GM19395 (cell line): Measurements from ENCODE around the gene U2AF1L4.
"Not testable (repeated sequence)": the region's sequence is repeated elsewhere in the genome, so short reads cannot be mapped to it uniquely, and the experiment has no call there.

Experiments
- ATAC-seq: cut with Tn5 transposase; IDR thresholded peaks from one replicate; pipeline ENCODE4 v1.9.1; 2021; ENCODE audit warnings: mild to moderate bottlenecking, moderate library complexity; ENCODE audit not compliant: unreplicated experiment

Gene U2AF1L4

DNA sequence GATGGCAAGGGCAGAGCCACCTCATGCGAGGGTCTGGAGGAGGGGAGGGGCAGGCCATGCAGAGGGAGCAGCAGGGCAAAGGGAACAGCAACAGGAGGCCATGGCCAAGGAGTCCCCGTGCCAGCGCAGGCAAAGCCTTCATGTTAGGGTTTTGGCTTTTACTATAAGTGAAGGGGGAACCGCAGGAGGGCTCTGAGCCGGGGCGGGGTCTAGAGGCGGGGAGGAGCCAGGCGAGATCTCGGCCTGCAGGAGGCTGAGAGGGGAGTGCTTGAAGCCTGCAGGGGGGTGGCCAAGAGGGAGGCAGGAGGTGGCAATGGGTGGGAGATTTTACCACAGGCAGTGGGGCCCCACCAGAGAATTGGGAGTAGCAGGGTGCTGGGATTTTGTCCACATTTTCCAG is 36.4 kb upstream of the U2AF1L4 start:
- no peak for ATAC-seq

DNA sequence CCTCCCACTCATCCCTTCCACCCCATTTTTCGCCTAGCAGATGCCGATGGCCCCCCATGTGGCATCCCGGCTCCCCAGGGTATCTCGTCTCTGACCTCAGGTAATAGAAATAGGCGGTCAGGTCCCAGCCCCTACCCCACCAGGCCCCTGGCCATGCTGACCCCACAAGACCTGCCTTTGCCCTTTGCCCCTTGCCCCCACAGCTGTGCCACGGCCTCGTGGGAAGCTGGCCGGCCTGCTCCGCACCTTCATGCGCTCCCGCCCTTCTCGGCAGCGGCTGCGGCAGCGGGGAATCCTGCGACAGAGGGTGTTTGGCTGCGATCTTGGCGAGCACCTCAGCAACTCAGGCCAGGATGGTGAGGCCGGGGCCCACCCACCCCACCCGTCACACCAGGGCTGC is 35.5 kb upstream of the U2AF1L4 start:
- ATAC-seq, result no peak

DNA sequence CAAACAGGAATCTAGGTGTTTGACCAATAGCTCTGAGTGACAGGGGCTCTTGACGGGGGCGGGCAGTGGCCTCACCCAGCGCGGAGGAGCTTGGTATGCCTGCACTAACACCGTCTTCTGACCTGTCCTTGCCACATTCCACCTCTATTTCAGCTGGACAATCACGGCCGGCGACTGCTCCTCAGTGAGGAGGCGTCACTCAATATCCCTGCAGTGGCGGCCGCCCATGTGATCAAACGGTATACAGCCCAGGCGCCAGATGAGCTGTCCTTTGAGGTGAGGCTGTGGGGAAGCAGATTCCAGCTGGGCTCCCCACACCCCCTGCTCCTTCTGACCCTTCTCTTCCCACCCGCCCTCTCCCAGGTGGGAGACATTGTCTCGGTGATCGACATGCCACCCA is 34.8 kb upstream of the U2AF1L4 start:
- ATAC-seq, result no peak

DNA sequence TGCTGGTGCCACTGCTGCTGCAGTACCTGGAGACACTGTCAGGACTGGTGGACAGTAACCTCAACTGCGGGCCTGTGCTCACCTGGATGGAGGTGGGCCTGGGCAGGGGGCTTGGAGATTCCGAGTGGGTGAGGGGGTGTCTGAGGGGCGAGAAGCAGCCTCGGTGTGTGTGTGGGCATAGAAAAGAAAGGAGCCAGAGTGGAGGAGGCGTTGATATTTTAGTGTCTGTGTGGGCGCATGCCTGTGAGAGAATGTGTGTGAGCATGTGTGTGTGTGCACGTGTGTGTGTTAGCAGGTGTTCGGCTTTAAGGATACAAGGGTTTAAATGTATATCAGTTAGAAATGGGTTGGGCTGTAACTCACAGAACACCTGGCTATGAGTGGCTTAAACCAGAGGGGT is 33.8 kb upstream of the U2AF1L4 start:
- ATAC-seq, result no peak

DNA sequence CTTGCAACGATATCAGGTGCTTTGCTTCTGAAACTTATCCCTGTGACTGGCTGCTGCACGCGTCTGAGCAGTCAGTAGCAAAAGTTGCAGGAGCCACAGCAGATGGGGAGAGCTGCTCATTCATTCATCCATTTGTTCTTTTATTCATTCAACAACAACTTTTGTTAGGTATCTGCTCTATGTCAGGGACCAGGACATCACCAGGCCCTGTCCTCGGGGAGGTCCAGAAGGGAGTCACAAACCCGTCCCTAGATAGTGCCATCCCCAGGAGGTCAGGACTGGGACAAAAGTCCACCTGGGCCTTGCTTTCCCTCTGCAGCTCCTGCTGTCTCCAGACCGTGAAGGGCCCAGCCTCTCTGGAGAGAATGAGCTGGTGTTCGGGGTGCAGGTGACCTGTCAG is 32.7 kb upstream of the U2AF1L4 start:
- no peak for ATAC-seq

DNA sequence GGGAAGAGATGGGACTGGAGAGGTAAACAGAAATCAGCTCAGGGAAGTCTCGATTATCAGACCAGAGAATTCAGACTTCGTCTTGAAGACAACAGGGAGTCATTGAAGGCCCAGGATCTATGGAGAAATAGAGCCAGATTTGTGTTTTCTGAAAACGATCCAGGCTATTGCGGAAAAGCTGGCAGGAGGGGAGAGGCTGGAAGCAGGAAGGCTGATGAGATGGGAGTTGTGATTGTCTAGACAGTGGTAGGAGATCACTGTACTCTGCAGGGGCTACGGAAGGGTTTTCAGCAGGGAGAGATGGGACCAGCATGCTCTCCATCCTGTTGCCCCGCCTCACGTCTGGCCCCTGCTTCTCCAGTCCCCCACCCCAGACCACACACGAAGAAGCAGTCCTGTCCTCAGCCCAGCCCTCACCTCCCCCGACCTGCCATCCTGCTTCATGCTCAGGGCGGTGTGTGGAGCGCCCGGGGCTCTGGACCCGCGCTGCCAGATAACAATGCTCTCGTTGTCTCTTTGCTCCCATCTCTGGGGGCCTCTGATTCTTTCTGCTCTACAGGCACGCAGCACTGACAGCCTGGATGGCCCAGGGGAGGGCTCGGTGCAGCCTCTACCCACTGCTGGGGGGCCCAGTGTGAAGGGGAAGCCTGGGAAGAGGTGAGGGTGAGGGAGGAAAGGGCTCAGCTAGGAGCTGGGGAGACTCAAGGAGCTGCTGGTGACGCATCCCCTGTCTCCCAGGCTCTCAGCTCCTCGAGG is 32.0 kb upstream of the U2AF1L4 start:
- no peak for ATAC-seq

DNA sequence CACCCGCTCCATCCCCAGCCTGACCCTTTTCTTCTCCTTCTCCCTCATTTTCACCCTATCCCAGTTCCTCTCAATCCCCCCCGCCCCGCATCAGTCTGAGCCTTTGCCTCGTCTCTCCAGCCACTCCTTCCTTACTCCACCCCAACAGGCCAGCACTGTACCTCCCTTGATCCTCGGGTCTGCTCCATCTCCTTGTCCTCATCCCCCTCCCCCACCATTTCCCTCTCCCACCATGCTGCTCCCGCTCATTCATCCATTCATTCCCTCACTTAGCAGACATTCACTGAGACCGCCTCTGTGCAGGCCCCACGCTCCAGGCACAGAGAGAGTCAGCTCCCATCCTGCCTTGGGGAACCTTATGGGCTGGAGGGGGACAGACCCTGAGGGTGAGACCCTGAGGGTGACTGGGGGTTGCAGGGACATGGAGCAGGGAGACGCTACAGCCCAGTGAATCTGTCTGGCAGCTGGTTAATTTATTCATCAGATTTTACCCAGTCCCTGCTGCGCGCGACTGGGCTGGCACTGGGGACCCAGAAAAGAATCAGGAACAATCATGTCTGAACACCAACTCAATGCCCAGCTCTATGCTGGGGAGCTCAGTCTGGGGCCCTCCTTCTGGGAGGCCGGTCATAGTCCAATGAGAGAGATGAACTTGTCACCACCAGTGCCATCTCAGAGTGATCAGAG is 31.0 kb upstream of the U2AF1L4 start:
- no peak for ATAC-seq

DNA sequence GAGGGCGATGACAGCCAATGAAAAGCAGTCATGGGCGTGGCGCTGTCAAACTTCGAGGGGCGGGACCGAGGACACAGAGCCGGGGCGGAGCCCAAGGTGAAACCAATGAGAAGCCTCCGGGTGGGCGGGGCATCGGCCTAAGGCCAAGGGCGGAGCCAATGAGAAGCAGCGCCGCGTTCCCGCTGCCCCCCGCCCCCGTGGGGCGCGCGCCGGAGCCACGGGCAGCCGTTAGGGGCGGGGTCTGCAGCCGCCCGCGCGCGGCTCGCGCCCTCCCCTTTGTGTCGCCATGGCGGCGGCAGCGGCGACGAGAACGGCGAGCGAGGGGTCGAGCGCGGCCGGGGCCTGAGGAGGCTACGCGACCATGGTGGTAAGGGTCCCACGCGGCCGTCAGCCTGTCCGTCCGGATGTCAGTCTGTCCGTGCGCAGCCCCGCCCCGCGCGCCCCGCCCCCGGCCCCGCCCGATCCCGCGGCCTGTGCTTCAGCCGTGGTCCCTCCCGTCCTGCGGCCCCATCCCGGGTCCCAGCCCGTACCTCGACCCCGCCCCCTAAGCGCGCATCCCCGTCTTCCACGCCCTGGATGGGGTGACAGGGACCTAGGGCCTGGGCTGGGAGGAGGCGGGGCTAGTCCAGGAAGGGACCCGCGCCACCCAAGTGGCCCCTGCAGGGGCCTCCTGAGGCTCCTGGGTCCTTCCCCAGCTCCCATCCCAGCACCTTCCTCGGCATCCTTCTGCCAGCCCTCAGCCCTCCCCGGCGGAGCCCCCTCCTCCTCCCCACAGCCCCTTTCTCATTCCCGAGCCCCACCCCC is 30.3 kb upstream of the U2AF1L4 start, which contains the start of gene ARHGAP33:
TSS of gene ARHGAP33 (plus strand) at position 267 of the 804 bp plus-strand sequence. CDS start at position 362, 95 bp downstream.
- peak; percentile 90 for ATAC-seq

DNA sequence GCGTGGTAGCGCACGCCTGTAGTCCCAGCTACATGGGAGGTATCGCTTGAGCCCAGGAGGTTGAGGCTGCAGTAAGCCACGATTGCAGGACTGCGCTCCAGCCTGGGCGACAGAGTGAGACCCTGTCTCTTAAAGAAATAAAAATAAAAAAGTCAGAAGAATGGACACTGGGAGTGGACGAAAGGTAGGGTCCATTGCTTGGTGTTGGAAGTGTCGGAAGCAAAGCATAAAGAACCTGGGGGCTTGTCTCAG is 29.8 kb upstream of the U2AF1L4 start:
- ATAC-seq, result no peak

DNA sequence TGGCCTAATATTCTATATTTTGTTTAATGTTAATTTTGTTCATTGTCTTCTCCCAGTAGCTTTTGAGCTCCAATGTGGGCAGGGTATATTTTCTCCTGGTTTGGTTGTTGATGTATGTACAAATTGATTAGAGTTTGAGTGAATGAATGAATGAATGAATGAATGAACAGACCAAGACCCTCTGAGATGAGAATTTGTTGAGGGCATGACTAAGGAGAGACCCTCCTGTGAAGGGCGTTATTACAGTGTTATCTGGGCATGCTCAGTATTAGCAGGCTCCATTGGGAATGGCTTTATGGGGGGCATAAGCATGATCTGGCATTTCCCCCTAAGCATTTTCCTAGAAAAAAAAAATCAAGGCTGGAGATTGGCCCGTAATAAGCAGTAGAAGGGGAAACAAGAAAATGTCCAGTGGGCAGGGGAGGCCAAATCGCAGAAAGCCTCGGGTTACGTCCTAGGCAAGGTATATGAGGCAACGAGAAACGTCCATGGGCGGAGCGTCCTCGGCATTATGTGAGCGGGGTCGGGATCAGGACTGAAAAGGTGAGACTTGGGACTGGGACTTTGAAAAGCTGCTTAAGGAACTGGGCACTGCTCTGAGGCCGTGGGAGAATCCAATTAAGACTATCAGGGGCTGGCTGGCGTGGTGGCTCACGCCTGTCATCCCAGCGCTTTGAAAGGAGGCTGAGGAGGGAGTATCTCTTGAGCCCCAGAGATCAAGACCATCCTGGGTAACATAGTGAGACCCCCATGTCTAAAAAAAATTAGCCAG is 29.2 kb upstream of the U2AF1L4 start:
- ATAC-seq, result no peak

DNA sequence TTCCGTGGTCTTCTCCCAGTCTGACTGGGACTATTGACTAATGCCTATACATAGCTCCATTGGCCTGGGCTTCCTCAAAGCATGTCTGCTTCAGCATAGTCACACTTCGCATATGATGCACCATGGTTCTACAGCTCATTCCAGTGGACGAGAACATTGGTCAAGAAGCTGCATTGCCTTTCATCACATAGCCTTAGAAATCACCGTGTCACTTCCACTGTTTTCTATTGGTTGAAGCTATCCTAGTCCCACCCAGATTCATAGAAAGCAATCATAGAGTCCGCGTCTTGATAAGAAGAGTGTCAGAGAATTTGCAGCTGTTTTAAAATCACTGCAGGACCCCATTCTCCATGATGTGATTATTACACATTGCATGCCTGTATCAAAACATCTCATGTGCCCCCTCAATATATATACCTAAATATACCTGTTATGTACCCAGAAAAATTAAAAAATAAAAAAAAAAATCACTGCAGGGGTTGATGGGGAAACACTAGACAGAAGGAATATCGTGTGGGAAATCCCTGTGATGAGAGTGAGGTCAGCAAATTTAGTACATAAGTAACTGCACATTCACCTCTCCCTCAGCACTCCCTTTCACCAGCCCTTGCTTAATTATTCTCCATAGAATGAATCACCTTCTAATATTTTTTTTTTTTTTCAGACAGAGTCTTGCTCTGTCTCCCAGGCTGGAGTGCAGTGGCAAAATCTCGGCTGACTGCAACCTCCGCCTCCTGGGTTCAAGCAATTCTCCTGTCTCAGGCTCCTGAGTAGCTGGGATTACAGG is 28.0 kb upstream of the U2AF1L4 start:
- no peak for ATAC-seq

DNA sequence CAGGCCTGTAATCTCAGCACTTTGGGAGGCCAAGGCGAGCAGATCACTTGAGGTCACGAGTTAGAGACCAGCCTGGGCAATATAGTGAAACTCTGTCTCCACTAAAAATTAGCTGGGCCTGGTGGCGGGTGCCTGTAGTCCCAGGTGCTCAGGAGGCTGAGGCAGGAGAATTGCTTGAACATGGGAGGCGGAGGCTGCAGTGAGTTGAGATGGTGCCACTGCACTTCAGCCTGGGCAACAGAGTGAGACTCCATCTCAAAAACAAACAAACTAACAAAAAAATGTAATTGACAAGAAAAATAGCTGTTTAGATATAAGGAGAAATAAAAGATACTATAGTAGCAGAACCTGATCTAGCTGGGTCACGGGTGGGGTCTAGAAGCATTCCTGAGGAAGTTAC is 27.1 kb upstream of the U2AF1L4 start:
- not testable (repeated sequence) for ATAC-seq

DNA sequence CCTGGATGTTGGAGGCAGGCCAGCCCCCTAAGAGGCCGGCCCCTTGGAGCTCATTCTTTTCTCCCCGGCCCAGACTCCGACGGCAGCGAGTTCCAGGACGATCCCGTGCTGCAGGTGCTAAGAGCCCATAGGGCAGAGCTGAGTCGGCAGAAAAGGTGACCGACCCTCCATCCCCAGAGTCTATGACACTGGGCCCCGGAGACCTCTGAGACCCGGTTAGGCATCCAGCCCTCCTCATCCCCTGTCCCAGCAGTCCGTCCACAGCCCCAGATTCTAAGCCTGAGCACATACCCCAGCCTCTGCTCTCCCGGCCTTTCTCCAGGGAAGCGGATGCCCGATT is 22.8 kb upstream of the U2AF1L4 start:
- ATAC-seq, result no peak

DNA sequence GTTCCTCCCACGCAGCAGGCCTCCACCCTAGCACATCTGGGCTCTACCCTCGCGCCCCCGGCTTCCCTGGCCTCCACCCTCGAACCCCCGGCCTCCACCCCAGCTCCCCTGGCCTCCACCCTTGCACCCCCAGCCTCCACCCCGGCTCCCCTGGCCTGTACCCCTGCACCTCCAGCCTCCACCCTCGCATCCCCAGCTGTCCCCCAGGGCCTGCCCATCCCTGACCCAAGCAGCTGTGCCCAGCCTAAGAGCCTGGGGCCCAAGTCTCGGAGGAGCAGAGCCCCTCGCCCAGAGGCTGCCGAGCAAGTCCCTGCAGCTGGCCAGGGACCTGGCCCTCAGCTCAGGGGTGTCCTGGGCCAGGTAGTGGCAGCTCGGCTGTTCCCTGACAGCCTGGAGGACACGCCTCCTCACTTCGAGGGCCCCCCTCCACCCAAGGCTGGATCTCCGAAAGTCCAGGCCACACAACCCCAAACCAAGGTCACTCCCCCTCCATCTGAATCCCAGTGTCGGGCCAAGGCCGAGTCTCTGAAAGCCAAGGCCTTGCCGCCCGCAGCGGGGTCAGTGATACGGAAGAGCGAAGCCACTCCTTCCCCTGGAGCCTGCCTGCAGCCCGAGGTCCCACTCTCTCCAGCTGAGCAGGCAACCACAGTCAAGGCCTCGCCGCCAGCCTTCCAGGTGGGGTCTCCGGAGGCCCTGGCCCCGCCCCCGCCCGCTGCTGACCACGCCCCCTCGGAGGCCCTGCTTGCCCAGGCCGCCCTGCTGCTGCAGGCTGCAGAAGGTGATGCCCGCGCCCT is 22.3 kb upstream of the U2AF1L4 start:
- ATAC-seq, result no peak

DNA sequence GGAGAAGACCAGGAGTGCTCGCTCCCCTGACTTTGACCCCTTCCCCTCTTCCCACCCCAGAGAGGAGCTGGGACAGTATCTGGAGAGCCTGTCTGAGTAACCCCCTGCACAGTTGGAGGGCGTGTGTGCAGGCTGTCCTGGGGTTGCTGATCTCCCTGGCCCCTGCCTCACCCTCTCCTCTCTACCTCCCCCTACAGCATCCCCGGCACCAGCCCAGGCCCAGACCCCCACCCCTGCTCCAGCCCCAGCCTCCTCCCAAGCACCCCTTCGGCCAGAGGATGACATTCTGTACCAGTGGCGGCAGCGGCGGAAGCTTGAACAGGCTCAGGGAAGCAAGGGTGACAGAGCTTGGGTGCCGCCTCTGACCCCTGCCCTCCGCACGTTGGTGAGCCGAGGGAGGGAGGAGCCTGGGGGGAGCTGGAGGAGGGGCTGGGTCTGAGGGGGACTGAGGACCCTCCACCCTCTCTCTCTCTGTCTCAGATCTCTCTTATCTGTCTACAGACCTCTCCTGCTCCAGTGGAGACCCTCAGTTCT is 21.4 kb upstream of the U2AF1L4 start:
- no peak for ATAC-seq

DNA sequence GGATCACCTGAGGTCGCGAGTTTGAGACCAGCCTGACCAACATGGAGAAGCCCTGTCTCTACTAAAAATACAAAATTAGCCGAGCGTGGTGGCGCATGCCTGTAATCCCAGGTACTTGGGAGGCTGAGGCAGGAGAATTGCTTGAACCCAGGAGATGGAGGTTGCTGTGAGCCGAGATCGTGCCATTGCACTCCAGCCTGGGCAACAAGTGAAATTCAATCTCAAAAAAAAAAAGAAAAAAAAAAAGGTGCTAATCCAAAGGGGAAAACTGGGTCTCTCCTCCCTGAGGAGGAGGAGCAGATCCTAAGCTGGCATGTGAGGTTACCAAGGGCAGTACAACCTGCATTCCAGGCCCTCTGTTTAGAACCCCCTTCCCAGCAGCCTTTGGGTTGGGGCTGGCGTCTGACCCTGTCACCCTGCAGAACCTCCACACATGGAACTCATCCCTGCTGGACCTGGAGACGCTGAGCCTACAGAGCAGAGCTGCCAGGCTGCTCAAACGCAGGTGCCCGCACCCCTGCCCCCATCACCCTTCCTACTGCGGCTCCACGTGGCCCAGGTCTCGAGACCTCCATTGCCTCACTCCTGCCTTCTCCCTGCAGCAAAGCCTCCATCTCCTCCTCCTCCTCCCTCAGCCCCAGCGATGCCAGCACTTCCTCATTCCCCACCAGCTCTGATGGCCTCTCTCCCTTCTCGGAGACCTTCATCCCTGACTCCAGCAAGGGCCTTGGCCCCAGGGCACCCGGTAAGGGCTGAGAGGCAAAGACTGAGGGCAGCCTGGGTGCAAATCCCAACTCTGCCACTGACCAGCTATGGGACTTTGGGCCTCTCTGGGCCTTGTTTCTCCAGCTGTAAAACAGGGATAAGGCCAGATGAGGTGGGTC is 19.5 kb upstream of the U2AF1L4 start:
- no peak for ATAC-seq

DNA sequence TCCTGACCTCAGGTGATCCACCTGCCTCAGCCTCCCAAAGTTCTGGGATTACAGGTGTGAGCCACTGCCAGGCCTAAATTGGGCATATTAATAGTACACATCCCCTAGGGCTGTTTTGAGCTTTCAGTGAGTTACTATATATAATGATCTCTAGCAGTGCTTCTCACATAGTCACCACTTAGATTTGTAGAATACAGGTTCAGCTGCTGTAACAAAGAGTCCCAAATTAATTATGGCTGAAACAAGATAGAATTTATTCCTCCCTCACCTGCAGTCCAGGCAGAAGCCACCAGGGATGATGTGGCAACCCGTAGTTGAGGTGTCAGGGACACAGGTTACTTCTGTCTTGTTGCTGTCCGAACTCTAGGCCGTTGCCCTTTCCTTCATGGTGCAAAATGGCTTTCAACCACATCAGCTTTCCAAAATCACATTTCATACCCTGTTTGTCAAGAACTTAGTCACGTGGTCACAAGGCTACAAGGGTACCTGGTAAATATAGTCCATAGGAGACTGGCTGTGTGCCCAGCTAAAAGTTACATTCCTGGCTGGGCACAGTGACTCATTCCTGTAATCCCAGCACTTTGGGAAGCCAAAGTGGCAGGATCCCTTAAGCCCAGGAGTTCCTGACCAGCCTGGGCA is 15.6 kb upstream of the U2AF1L4 start:
- no peak for ATAC-seq

DNA sequence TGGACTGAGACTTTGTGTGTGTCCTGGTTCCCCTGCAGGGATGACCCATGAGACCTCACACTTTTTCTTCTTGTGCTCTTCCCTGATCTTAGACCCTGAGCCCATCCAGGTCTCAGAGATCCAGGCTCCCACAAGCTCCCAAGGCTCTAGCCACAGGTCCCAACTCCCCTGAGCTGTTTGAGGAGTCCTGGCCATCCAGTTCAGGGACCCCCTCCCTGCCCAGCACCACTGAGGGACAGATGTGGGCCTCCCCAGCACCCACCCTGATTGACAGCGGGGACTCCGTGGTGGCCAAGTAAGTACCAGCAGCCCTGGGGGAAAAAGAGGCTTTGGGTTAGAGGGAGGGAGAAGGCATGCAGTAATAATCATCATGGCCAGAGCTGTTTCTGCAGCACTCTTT is 14.5 kb upstream of the U2AF1L4 start:
- no peak for ATAC-seq
